Activated T-helper 2 cell treated with anti-CD3 and anti-CD28 coated beads, Interferon-gamma antibody, Interleukin-2, Interleukin-4, amounts not matched to agents 10 μg/mL and 5 μg/mL and 100 μg/mL, durations not matched to agents 14 hours and 24 hours and 36 hours (primary cell): Measurements from ENCODE around the gene SPDYC. TPM values are rescaled to one million over a fixed set of nuclear protein-coding genes. Genes with fewer than 3 reads are reported as not detected.
"Not testable (repeated sequence)": the region's sequence is repeated elsewhere in the genome, so short reads cannot be mapped to it uniquely, and the experiment has no call there.

Experiments
- DNase-seq: peaks from one replicate; pipeline ENCODE4 v3.0.0; 2021; ENCODE audit warnings: low spot score
- H3K27ac Mint-ChIP-seq: one replicate; pipeline ENCODE4 v1.8.0; 2021; ENCODE audit warnings: mixed read lengths
- H3K27me3 Mint-ChIP-seq: one replicate; pipeline ENCODE4 v1.8.0; 2021; ENCODE audit warnings: low read depth, mixed read lengths
- H3K36me3 Mint-ChIP-seq: one replicate; pipeline ENCODE4 v1.8.0; 2021; ENCODE audit warnings: low read depth, mixed read lengths
- H3K4me1 Mint-ChIP-seq: one replicate; pipeline ENCODE4 v1.8.0; 2021; ENCODE audit warnings: low read depth, mixed read lengths
- H3K4me3 Mint-ChIP-seq: one replicate; pipeline ENCODE4 v1.8.0; 2021; ENCODE audit warnings: low read depth, mild to moderate bottlenecking, moderate library complexity, mixed read lengths
- H3K9me3 Mint-ChIP-seq: one replicate; pipeline ENCODE4 v1.8.0; 2021; ENCODE audit warnings: mixed read lengths
- intact Hi-C: fragments of 100-400 bp; cut with micrococcal nuclease; formaldehyde crosslinking; loops from one replicate; pipeline ENCODE4 v1.15.1; 2023
- total RNA-seq: library from RNA; stranded (reverse); gene quantifications from 2 replicates; pipeline ENCODE4 v1.2.3, GENCODE V29; 2022

Gene SPDYC
- total RNA-seq, 1 donor from 2014 or later = not detected

- no peak overlapping the region for H3K27ac Mint-ChIP-seq
- DNase-seq = no peak
- intact Hi-C loops = no loop called here
- no peaks in the 10 kb centered on the region for H3K9me3 Mint-ChIP-seq
- no peaks in the 10 kb centered on the region for H3K36me3 Mint-ChIP-seq
- peaks cover 10% of the 10 kb centered on the region for H3K27me3 Mint-ChIP-seq
- no peak overlapping the region for H3K4me3 Mint-ChIP-seq
- peaks cover 11% of the 10 kb centered on the region for H3K4me1 Mint-ChIP-seq
These were observed 22.5 kb upstream of the SPDYC start for GRCh38 chr11:65147352-65148075.

GRCh38 chr11:65148657-65149056, 21.4 kb upstream of the SPDYC start:
- DNase-seq = no peak
- intact Hi-C loops = no loop called here
- Mint-ChIP-seq H3K27me3 (peaks cover 10% of the 10 kb centered on the region), H3K4me1 (peaks cover 13% of the 10 kb centered on the region), H3K36me3 (no peaks in the 10 kb centered on the region), H3K27ac (no peak overlapping the region), H3K4me3 (no peak overlapping the region), H3K9me3 (no peaks in the 10 kb centered on the region)

DNA sequence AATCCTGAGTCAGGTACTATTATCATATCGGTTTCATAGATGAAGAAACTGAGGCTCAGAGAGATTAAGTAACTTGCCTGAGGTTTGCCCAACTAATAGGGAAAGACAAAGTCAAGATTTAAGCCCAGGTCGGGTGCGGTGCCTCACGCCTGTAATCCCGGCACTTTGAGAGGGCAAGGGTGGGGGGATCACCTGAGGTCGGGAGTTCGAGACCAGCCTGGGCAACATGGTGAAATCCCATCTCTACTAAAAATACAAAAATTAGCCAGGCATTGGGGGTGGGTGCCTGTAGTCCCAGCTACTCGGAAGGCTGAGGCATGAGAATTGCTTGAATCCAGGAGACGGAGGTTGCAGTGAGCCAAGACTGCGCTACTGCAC, 19.9 kb upstream of the SPDYC start:
- not testable (repeated sequence) for DNase-seq

DNA sequence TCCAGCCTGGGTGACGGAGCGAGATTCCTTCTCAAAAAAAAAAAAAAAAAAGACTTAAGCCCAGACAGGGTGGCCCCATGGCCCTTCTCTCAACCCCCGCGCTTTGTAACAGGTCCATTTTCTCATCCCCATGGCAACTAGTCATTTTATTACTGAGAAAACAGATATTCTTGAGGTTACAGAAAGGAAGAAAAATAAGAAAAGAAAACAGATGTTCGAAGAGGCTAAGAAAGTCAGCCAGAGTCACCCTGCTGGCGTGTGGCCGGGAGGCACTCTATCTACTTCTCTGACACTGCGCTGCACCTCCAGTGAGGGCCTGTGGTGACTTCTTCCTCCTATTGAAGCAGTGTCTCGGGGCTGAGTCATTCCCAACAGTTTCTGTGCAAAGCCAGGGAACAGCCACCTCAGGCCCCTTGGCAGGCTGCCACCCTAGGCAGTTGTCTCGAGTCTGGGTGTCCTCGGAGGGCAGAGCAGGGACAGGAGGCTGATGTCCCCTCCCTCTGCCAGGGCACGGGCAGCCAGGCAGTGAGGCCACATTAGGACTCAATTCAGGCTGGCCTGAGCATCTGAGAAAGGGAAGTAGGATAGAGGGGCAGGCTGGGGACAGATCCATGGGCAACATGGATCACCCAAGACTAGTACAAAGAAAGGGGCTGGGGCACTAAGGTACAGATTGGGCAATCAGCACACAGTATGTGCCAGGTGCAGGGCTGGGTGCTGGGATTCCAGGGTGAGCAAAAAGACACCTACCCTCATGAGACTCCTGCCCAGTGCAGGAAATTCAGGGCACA, 19.3 kb upstream of the SPDYC start:
- no peak overlapping the region for H3K27ac Mint-ChIP-seq
- H3K4me1 Mint-ChIP-seq = peaks cover 13% of the 10 kb centered on the region
- intact Hi-C loops = no loop called here
- DNase-seq = no peak
- H3K9me3 Mint-ChIP-seq = no peaks in the 10 kb centered on the region
- no peak overlapping the region for H3K4me3 Mint-ChIP-seq
- H3K36me3 Mint-ChIP-seq = no peaks in the 10 kb centered on the region
- peaks cover 6% of the 10 kb centered on the region for H3K27me3 Mint-ChIP-seq

More for the DNA sequence above, 19.9 kb upstream of the SPDYC start:
- H3K4me3 Mint-ChIP-seq, H3K9me3 Mint-ChIP-seq, H3K27ac Mint-ChIP-seq, H3K27me3 Mint-ChIP-seq, intact Hi-C loops, H3K36me3 Mint-ChIP-seq: not testable (repeated sequence)
- peaks cover 13% of the 10 kb centered on the region for H3K4me1 Mint-ChIP-seq

DNA sequence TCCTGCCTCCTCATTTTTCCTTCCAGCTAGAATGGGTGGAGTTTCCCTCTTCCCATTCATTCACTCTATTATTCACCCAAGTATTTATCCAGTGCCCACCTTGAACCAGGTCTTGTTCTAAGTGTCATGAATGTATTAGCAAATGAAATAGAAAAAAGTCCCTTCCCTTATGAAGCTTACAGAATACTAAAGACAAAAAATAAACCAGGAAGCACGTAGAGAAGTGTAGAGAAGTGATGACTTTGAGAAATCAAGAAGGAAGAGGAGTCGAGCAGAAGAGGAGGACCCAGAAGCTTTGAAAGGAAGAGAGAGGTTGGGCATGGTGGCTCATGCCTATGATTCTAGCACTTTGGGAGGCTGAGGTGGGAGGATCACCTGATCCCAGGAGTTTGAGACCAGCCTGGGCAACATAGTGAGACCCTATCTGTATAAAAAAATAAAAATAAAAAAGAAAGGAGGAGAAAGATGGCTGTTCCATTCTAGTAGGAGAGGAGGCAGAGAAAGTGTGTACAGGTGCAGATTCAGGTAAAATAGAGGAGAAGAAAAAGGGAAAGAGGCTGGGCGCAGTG, 18.6 kb upstream of the SPDYC start:
- Mint-ChIP-seq H3K27me3 (no peaks in the 10 kb centered on the region), H3K9me3 (no peaks in the 10 kb centered on the region), H3K27ac (no peak overlapping the region), H3K4me1 (peaks cover 13% of the 10 kb centered on the region), H3K4me3 (no peak overlapping the region), H3K36me3 (no peaks in the 10 kb centered on the region)
- DNase-seq = no peak
- intact Hi-C loops = no loop called here

GRCh38 chr11:65152122-65152521, 17.9 kb upstream of the SPDYC start:
- Mint-ChIP-seq H3K36me3 (no peaks in the 10 kb centered on the region), H3K9me3 (no peaks in the 10 kb centered on the region), H3K27me3 (no peaks in the 10 kb centered on the region), H3K4me1 (peaks cover 13% of the 10 kb centered on the region), H3K4me3 (no peak overlapping the region), H3K27ac (no peak overlapping the region)
- DNase-seq = no peak
- intact Hi-C loops = no loop called here

GRCh38 chr11:65156256-65156655, 13.8 kb upstream of the SPDYC start:
- Mint-ChIP-seq H3K9me3 (no peaks in the 10 kb centered on the region), H3K36me3 (no peaks in the 10 kb centered on the region), H3K27me3 (peaks cover 8% of the 10 kb centered on the region), H3K27ac (no peak overlapping the region), H3K4me1 (peaks cover 5% of the 10 kb centered on the region), H3K4me3 (no peak overlapping the region)
- intact Hi-C loops = no loop called here
- no peak for DNase-seq

- peaks cover 8% of the 10 kb centered on the region for H3K27me3 Mint-ChIP-seq
- no peak overlapping the region for H3K27ac Mint-ChIP-seq
- intact Hi-C loops = no loop called here
- peaks cover 5% of the 10 kb centered on the region for H3K4me1 Mint-ChIP-seq
- no peak for DNase-seq
- no peak overlapping the region for H3K4me3 Mint-ChIP-seq
- no peaks in the 10 kb centered on the region for H3K36me3 Mint-ChIP-seq
- H3K9me3 Mint-ChIP-seq = no peaks in the 10 kb centered on the region
These were observed 13.1 kb upstream of the SPDYC start for GRCh38 chr11:65156926-65157325.

DNA sequence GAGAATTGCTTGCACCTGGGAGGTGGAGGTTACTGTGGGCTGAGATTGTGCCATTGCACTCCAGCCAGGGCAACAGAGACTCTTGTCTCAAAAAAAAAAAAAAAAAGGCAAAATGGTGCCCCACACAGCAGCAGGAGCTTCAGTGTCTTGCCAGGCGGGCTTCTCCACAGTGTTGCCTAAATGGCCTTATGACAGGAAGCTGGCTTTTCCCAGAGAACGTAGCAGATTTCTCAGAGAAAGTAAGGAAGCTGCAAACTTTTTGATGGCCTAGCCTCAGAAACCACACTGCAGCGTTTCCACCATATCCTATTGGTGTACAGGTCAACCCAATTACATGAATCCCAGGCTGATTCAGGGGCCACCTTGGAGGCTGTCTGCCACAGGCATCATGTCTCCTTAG, 12.7 kb upstream of the SPDYC start:
- Mint-ChIP-seq H3K27me3 (peaks cover 8% of the 10 kb centered on the region), H3K36me3 (no peaks in the 10 kb centered on the region), H3K27ac (no peak overlapping the region), H3K9me3 (no peaks in the 10 kb centered on the region), H3K4me1 (peaks cover 2% of the 10 kb centered on the region), H3K4me3 (no peak overlapping the region)
- intact Hi-C loops = no loop called here
- no peak for DNase-seq

DNA sequence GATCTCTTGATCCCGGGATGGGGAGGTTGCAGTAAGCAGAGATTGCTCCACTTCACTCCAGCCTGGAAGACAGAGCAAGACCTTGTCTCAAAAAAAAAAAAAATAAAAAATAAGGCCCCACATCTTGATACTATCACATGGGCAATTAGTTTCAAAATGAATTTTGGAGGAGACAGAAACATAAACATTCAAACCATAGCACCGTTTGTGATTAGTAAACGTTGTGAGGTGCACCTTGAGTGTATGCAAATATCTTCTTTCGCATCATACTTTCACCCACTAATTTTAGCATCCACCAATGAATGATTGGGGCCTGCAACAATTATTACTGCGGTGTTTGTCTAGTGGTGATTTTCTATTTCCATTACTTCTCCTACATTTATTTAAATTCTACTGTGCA, 11.0 kb upstream of the SPDYC start:
- no peaks in the 10 kb centered on the region for H3K9me3 Mint-ChIP-seq
- H3K4me3 Mint-ChIP-seq = no peak overlapping the region

DNA sequence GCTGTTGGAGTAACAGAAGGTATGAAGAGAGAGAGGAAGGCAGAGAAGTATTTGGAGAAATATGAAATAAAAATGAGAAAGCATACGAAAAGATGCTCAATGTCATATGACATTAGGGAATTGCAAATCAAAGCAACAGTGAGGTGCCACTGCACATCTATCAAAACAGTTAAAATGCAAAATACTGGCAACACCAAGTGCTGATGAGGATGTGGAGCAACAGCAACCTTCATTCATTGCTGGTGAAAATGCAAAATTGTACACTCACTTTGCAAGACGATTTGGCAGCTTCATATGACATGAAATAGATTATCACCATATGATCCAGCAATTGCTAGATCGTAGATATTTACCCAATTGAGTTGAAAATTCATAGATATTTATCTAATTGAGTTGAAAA, 9.4 kb upstream of the SPDYC start:
- intact Hi-C loops = no loop called here

More for the DNA sequence above, 11.0 kb upstream of the SPDYC start:
- Mint-ChIP-seq H3K27ac (no peak overlapping the region), H3K27me3 (peaks cover 8% of the 10 kb centered on the region), H3K36me3 (no peaks in the 10 kb centered on the region), H3K4me1 (no peaks in the 10 kb centered on the region)
- DNase-seq = no peak
- intact Hi-C loops = no loop called here

GRCh38 chr11:65163684-65164083, 6.3 kb upstream of the SPDYC start:
- H3K9me3 Mint-ChIP-seq = no peaks in the 10 kb centered on the region
- H3K4me1 Mint-ChIP-seq = peaks cover 2% of the 10 kb centered on the region
- H3K4me3 Mint-ChIP-seq = no peak overlapping the region
- H3K36me3 Mint-ChIP-seq = no peaks in the 10 kb centered on the region
- H3K27me3 Mint-ChIP-seq = peaks cover 8% of the 10 kb centered on the region
- no peak for DNase-seq
- no peak overlapping the region for H3K27ac Mint-ChIP-seq
- intact Hi-C loops = no loop called here

More for the DNA sequence above, 9.4 kb upstream of the SPDYC start:
- H3K9me3 Mint-ChIP-seq = no peaks in the 10 kb centered on the region
- no peak for DNase-seq
- H3K27me3 Mint-ChIP-seq = peaks cover 8% of the 10 kb centered on the region
- no peaks in the 10 kb centered on the region for H3K4me1 Mint-ChIP-seq
- H3K27ac Mint-ChIP-seq = no peak overlapping the region
- no peaks in the 10 kb centered on the region for H3K36me3 Mint-ChIP-seq
- H3K4me3 Mint-ChIP-seq = no peak overlapping the region
